ENCODE measurements around the gene IDI2. TPM values are rescaled to one million over a fixed set of nuclear protein-coding genes. Genes with fewer than 3 reads are reported as not detected.

The IDI2 gene
- polyA plus RNA-seq, 2 of the 4 experiments (the other 2 are of a cell fraction) = not detected

DNA sequence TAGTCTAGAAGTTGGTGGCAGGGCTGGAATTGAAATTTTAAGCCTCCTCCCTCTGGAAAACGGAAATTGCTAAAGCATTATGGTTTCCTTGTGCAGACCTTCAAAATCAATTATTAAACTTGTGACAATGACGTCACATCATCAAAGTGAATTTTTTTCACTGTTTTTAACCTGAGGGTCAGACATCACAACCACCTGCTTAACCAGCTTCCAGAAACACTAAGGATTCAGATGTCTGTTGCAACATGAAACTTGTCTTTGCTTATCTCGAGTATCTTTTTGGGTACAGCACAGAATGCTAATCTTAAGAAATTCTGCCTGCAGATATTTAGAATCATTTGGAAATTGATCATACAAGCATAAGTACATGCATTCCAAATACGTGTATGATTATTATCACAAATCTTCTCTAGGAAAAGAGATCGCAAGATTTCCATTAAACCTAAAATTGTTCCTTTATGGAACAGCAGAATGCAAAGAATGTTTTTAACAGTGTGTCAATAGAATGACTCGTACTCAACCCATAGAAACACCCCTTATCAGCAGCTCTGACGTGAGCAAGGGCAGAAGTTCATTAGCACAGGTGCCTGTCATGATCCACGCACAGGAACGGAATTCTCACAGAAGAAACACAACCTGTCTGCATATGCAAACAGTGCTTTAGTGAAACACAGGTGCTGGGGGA lies 41.5 kb downstream of the IDI2 start:
- Histone ChIP-seq H3K27ac (no peak overlapping the region), H3K9me3 (peaks cover 26% of the 10 kb centered on the region), H3K4me1 (peaks cover 15% of the 10 kb centered on the region), H3K4me3 (no peak overlapping the region), H3K4me2 (no peak overlapping the region)
- FAIRE-seq (peak; percentile 32), DNase-seq (ENCODE audit: low read depth in 1 of 2, low spot score in 1 of 2) (no peak), ATAC-seq (no peak)
- ChIA-PET CTCF (interaction anchor here (1.8 kb wide), 1 partner anchor 11 kb away, joined by 5 read pairs; no protein-coding TSS in a partner anchor), POLR2A (no interaction called here)
- TF ChIP-seq BHLHE40 (IDR thresholded peaks at IDR 0.05; ENCODE audit: low read depth, low read length) (no peak), FOSL2 (IDR thresholded peaks at IDR 0.05) (no peak), FOSL2 (CRISPR knock-in tag; IDR thresholded peaks at IDR 0.05) (no peak), CEBPB (IDR thresholded peaks at IDR 0.05) (no peak), FOXS1 (CRISPR knock-in tag; IDR thresholded peaks at IDR 0.05) (no peak), RFX5 (IDR thresholded peaks at IDR 0.05) (no peak), FOSB (CRISPR knock-in tag; IDR thresholded peaks at IDR 0.05) (no peak), SREBF2 (IDR thresholded peaks at IDR 0.05) (no peak), RAD21 (conservative IDR thresholded peaks at IDR 0.05 in 1 of 2, IDR thresholded peaks at IDR 0.05 in 1 of 2) (no peak), NPAS2 (CRISPR knock-in tag; IDR thresholded peaks at IDR 0.05; ENCODE audit: borderline replicate concordance) (no peak), CBX2 (IDR thresholded peaks at IDR 0.05; ENCODE audit: borderline replicate concordance, low read depth) (no peak), MYC (IDR thresholded peaks at IDR 0.05; ENCODE audit: borderline replicate concordance, low read length) (no peak), MAFK (IDR thresholded peaks at IDR 0.05; ENCODE audit: partially characterized antibody) (no peak), NFE2L2 (conservative IDR thresholded peaks at IDR 0.05; ENCODE audit: low read length) (no peak), KDM5A (IDR thresholded peaks at IDR 0.05) (no peak), RNF2 (IDR thresholded peaks at IDR 0.05; ENCODE audit: borderline replicate concordance, low read depth) (no peak)
- TF ChIP-seq, protein P1, sequence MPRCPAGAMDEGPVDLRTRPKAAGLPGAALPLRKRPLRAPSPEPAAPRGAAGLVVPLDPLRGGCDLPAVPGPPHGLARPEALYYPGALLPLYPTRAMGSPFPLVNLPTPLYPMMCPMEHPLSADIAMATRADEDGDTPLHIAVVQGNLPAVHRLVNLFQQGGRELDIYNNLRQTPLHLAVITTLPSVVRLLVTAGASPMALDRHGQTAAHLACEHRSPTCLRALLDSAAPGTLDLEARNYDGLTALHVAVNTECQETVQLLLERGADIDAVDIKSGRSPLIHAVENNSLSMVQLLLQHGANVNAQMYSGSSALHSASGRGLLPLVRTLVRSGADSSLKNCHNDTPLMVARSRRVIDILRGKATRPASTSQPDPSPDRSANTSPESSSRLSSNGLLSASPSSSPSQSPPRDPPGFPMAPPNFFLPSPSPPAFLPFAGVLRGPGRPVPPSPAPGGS (IDR thresholded peaks at IDR 0.05) = no peak
- TF ChIP-seq, protein P2, sequence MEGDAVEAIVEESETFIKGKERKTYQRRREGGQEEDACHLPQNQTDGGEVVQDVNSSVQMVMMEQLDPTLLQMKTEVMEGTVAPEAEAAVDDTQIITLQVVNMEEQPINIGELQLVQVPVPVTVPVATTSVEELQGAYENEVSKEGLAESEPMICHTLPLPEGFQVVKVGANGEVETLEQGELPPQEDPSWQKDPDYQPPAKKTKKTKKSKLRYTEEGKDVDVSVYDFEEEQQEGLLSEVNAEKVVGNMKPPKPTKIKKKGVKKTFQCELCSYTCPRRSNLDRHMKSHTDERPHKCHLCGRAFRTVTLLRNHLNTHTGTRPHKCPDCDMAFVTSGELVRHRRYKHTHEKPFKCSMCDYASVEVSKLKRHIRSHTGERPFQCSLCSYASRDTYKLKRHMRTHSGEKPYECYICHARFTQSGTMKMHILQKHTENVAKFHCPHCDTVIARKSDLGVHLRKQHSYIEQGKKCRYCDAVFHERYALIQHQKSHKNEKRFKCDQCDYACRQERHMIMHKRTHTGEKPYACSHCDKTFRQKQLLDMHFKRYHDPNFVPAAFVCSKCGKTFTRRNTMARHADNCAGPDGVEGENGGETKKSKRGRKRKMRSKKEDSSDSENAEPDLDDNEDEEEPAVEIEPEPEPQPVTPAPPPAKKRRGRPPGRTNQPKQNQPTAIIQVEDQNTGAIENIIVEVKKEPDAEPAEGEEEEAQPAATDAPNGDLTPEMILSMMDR (IDR thresholded peaks at IDR 0.05) = no peak
- TF ChIP-seq, protein P3, sequence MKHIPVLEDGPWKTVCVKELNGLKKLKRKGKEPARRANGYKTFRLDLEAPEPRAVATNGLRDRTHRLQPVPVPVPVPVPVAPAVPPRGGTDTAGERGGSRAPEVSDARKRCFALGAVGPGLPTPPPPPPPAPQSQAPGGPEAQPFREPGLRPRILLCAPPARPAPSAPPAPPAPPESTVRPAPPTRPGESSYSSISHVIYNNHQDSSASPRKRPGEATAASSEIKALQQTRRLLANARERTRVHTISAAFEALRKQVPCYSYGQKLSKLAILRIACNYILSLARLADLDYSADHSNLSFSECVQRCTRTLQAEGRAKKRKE (CRISPR knock-in tag; IDR thresholded peaks at IDR 0.05; ENCODE audit: low read depth) = no peak
- TF ChIP-seq, protein P4, sequence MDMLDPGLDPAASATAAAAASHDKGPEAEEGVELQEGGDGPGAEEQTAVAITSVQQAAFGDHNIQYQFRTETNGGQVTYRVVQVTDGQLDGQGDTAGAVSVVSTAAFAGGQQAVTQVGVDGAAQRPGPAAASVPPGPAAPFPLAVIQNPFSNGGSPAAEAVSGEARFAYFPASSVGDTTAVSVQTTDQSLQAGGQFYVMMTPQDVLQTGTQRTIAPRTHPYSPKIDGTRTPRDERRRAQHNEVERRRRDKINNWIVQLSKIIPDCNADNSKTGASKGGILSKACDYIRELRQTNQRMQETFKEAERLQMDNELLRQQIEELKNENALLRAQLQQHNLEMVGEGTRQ (IDR thresholded peaks at IDR 0.05) = no peak
- TF ChIP-seq, protein P5, sequence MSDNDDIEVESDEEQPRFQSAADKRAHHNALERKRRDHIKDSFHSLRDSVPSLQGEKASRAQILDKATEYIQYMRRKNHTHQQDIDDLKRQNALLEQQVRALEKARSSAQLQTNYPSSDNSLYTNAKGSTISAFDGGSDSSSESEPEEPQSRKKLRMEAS (IDR thresholded peaks at IDR 0.05) = no peak
- WGBS (ENCODE audit: missing lambda C conversion rate) = 55% methylated on average over 9 of the region's 9 CpGs

DNA sequence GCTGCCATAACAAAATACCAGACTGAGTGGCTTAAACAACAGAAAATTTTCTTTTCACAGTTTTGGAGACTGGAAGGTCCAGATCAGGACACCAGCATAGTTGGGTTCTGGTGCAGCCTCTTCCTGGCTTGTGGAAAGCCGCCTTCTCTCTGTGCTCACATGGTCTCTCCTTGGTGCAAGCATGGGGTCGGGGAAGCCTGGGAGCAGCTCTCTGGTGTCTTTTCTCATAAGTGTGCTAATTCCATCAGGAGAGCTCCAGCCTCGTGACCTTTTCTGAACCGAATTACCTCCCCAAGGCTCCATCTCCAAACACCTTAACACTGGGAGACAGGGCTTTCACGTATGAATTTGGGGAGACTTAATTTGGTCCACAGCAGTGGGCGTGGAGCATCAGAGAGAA lies 42.3 kb downstream of the IDI2 start:
- ChIA-PET CTCF (interaction anchor here (1.8 kb wide), 1 partner anchor 10 kb away, joined by 5 read pairs; no protein-coding TSS in a partner anchor), POLR2A (no interaction called here)
- Histone ChIP-seq H3K4me3 (no peak overlapping the region), H3K4me1 (peaks cover 15% of the 10 kb centered on the region), H3K4me2 (no peak overlapping the region), H3K27ac (no peak overlapping the region), H3K9me3 (peaks cover 33% of the 10 kb centered on the region)
- no peak for ATAC-seq
- 91% methylated on average over 6 of the region's 6 CpGs for WGBS (ENCODE audit: missing lambda C conversion rate)
- FAIRE-seq = no peak
- DNase-seq (ENCODE audit: low read depth in 1 of 2, low spot score in 1 of 2) = no peak
- TF ChIP-seq FOSB (CRISPR knock-in tag; IDR thresholded peaks at IDR 0.05) (no peak), PHF8 (IDR thresholded peaks at IDR 0.05; ENCODE audit: borderline replicate concordance, low read depth) (no peak), CBX2 (IDR thresholded peaks at IDR 0.05; ENCODE audit: borderline replicate concordance, low read depth) (no peak), NPAS2 (CRISPR knock-in tag; IDR thresholded peaks at IDR 0.05; ENCODE audit: borderline replicate concordance) (no peak), HOXB5 (CRISPR knock-in tag; IDR thresholded peaks at IDR 0.05) (no peak), KDM1A (IDR thresholded peaks at IDR 0.05; ENCODE audit: low read depth) (no peak), CHD4 (IDR thresholded peaks at IDR 0.05; ENCODE audit: borderline replicate concordance) (no peak), GATA3 (IDR thresholded peaks at IDR 0.05; ENCODE audit: borderline replicate concordance) (no peak), CEBPB (IDR thresholded peaks at IDR 0.05) (no peak), TP53 (CRISPR knock-in tag; IDR thresholded peaks at IDR 0.05) (no peak), RCOR1 (IDR thresholded peaks at IDR 0.05; ENCODE audit: low read depth, low read length) (no peak)
- TF ChIP-seq, protein P6, sequence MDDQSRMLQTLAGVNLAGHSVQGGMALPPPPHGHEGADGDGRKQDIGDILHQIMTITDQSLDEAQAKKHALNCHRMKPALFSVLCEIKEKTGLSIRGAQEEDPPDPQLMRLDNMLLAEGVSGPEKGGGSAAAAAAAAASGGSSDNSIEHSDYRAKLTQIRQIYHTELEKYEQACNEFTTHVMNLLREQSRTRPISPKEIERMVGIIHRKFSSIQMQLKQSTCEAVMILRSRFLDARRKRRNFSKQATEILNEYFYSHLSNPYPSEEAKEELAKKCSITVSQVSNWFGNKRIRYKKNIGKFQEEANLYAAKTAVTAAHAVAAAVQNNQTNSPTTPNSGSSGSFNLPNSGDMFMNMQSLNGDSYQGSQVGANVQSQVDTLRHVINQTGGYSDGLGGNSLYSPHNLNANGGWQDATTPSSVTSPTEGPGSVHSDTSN (IDR thresholded peaks at IDR 0.05) = no peak
- TF ChIP-seq, protein P7, sequence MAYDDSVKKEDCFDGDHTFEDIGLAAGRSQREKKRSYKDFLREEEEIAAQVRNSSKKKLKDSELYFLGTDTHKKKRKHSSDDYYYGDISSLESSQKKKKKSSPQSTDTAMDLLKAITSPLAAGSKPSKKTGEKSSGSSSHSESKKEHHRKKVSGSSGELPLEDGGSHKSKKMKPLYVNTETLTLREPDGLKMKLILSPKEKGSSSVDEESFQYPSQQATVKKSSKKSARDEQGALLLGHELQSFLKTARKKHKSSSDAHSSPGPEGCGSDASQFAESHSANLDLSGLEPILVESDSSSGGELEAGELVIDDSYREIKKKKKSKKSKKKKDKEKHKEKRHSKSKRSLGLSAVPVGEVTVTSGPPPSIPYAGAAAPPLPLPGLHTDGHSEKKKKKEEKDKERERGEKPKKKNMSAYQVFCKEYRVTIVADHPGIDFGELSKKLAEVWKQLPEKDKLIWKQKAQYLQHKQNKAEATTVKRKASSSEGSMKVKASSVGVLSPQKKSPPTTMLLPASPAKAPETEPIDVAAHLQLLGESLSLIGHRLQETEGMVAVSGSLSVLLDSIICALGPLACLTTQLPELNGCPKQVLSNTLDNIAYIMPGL (CRISPR knock-in tag; IDR thresholded peaks at IDR 0.05; ENCODE audit: borderline replicate concordance) = no peak

All from A549 (cell line).